Thyroid gland (tissue), 4 donors: ENCODE data around the gene GTPBP4.

Source experiments
- POLR2A ChIP-seq, 2 donors: fragments of 450-650 bp; IDR thresholded peaks; one replicate each; pipeline ENCODE4 v1.6.1; 2017; ENCODE audit warnings: antibody characterized with exemption in 2 of 2, mild to moderate bottlenecking in 2 of 2, moderate library complexity in 1 of 2
- TF ChIP-seq, protein P1 (sequence below), 6 experiments: fragments of 200-600 bp in 3 of 6; fragments of 450-650 bp in 3 of 6; sonication (generic) in 3 of 6; IDR thresholded peaks; one replicate each; pipeline ENCODE4 v1.5.1; 2016 to 2019; ENCODE audit warnings: antibody characterized with exemption in 6 of 6, mild to moderate bottlenecking in 2 of 6, inconsistent platforms in 1 of 6, moderate library complexity in 1 of 6

DNA sequence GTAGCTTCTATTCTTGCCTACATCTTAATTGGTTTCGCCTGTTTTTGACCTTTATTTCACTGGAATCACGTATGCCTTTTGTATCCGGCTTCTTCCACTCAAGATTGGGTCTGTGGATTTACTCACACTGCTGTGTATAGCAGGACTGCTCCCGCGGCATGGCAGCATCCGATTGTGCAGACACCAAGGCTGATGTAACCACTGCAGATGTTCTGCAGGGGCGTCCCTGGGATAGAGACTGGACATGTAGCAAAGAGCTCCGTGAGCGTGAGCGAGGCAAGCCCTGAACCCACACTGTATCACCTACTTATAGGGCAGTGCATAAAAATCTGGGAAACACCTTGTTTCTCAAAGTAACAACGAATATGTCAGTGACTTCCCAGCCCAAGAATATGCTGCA lies 48.9 kb downstream of the GTPBP4 start:
- TF ChIP-seq, protein P1, sequence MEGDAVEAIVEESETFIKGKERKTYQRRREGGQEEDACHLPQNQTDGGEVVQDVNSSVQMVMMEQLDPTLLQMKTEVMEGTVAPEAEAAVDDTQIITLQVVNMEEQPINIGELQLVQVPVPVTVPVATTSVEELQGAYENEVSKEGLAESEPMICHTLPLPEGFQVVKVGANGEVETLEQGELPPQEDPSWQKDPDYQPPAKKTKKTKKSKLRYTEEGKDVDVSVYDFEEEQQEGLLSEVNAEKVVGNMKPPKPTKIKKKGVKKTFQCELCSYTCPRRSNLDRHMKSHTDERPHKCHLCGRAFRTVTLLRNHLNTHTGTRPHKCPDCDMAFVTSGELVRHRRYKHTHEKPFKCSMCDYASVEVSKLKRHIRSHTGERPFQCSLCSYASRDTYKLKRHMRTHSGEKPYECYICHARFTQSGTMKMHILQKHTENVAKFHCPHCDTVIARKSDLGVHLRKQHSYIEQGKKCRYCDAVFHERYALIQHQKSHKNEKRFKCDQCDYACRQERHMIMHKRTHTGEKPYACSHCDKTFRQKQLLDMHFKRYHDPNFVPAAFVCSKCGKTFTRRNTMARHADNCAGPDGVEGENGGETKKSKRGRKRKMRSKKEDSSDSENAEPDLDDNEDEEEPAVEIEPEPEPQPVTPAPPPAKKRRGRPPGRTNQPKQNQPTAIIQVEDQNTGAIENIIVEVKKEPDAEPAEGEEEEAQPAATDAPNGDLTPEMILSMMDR (IDR thresholded peaks at IDR 0.05) = no peak
- TF ChIP-seq POLR2A (IDR thresholded peaks at IDR 0.05) = no peak
